Inferior parietal cortex (tissue), 1 donor: ENCODE measurements around the gene TOP1.

Experiments used
- DNase-seq: peaks from one replicate; pipeline ENCODE4 v3.0.0-alpha.2; 2016; ENCODE audit errors: extremely low spot score

The TOP1 gene

GRCh38 chr20:41028359-41029149 is at the start of gene TOP1:
TOP1 (plus strand) TSS chr20:41028822; CDS start chr20:41029068, 246 bp downstream.
- DNase-seq = peak; percentile 99

GRCh38 chr20:40979247-40979646 is 49.4 kb upstream of the TOP1 start:
- no peak for DNase-seq

DNA sequence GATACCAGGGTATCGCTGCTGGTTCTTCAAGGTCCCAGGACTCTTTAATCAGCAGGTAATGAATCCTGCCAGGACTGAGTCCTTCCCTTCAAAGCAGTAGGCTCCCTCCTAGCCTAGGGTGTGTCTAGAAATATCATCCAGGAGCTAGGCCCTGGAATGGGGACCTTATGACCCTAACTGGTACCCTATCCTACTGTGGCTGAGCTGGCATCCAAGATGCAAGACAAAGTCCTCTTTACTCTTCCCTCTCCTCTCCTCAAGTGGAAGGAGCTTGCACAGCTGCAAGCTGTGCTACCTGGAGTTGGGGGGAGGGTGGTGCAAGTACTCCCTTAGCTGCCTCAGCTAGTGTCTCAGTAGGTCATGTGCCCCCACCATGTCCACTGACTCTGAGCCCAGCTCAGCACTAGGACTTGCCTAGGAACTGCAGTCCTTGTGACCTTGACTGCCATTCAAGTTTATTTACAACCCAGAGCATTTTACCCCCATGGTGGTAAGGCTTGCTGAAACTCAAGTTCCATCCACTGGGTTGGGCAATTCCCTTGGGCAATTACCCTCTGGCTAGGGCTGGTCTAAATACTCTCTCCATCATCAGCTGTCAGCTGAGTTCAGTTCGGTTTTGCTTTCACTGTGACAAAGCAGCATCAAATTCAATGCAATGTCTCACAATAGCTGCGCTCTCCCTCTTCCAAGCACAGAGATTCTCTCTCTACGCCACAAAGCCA is 48.4 kb upstream of the TOP1 start:
- no peak for DNase-seq

DNA sequence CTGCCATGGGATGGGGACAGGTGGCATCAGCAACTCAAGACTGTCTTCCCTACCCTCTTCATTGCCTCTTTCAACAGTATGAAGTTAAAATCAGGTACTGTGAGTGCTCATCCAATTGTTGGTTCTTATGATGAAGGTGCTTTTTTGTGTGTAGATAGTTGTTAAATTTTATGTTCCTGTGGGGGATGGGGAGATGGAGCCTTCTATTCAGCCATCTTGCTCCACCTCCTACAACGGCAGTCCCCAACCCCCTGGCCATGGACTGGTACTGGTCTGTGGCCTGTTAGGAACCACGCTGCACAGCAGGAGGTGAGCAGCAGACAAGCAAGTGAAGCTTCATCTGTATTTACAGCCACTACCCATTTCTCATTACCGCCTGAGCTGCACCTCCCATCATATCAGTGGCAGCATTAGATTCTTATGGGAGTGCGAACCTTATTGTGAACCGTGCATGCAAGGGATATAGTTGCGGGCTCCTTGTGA is 47.8 kb upstream of the TOP1 start:
- no peak for DNase-seq

- DNase-seq = no peak
These were observed 46.0 kb upstream of the TOP1 start for GRCh38 chr20:40982415-40983145.

DNA sequence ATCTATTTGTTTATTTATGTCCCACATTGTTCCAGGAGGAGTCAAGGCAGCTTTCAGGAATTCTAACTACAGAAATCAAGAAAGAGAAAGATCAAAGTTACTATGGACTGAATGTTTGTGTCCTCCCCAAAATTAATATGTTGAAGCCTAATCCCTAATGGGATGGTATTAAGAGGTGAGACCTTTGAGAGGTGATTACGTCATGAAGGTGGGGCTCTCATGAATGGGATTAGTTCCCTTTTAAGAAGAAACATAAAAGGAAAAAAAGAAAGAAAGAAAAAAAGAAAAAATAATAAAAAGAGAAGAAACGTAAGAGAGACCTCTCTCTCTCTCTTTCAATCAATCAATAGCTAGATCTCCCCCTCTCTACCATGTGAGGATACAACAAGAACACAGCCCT is 44.7 kb upstream of the TOP1 start:
- no peak for DNase-seq

DNA sequence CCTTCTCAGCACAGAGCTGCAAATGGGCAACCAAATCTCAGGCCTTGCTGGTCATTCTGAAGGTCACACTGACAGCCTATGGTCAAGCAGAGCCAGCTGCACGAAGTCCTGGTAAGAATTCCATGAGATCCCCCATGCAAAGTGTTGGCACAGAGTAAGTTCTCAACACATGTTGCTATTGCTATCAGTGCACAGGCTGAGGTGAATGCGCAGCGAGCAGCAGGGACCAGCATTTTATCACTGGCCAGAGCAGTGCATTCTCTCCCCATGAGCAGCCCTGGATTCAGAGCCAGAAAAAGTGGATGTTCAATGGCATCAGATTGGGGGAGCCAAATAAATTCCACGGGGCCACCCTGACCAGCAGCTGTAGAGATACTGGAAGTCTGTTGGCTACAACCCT is 44.1 kb upstream of the TOP1 start:
- DNase-seq = no peak

- DNase-seq = no peak
These were observed 41.8 kb upstream of the TOP1 start for GRCh38 chr20:40986774-40987173.

GRCh38 chr20:40990542-40991120 is 38.0 kb upstream of the TOP1 start:
- DNase-seq = peak; percentile 85

GRCh38 chr20:40991181-40991889 is 37.3 kb upstream of the TOP1 start:
- DNase-seq = peak; percentile 33

DNA sequence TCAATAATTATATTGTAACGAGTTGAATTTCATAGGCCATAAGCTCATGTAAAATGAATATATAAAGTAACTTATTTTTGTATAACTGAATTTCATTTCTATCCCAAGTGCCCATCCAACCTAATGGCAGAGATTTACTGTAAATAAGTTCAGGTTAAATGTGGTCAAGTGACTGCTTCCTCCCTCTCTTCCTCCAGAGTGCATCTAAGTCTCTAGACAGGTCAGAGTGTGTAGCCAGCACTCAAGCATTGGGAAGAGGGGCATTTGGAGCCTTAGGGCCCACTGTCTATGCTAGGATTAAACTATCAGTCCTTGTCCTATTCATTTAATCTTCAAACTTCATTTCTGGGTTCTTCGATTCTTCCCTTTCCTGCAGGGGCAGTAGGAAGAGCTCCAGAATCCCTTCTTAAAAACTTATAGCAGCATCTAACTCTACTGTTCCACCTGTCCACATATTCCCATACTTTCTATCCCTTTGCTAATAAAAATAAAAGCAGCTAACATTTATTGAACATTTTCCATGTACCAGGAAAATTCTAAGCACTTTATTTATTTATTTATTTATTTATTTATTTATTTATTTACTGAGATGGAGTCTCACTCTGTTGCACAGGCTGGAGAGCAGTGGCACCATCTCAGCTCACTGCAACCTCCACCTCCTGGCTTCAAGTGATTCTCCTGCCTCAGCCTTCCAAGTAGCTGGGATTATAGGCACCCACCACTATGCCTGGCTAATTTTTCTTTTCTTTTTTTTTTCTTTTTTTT is 36.1 kb upstream of the TOP1 start:
- no peak for DNase-seq

GRCh38 chr20:40993794-40994540 is 34.7 kb upstream of the TOP1 start:
- no peak for DNase-seq

DNA sequence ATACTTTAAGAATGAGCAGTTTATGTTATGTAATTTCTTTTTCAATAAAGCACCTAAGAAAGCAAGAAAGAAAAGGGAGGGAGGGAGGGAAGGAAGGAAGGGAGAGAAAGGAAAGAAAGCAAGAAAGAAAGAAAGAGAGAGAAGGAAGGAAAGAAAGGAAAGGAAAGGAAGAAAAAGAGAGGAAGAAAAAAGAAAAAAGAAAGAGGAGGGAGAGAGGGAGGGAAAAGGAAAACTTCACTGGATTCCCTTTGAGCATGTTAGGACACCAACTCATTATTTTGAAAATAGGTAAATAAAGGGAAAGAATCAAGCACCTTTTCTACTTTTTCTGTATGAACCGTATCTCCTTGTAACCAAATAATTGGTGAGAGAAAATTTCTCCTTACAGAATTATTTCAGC is 32.3 kb upstream of the TOP1 start:
- no peak for DNase-seq

DNA sequence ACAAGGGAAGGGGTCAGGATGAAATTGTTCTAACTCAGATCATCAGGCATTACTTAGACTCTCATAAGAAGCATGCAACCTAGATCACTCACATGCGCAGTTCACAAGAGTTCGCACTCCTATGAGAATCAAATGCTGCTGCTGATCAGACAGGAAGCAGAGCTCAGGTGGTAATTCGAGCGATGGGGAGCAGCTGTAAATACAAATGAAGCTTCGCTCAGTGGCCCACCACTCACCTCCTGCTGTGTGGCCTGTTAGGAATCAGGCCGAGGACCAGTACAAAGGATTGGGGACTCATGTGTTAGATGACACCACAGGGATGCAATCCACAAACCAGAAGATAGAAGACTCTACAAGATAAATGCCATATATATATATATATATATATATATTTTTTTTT is 31.5 kb upstream of the TOP1 start:
- no peak for DNase-seq

DNA sequence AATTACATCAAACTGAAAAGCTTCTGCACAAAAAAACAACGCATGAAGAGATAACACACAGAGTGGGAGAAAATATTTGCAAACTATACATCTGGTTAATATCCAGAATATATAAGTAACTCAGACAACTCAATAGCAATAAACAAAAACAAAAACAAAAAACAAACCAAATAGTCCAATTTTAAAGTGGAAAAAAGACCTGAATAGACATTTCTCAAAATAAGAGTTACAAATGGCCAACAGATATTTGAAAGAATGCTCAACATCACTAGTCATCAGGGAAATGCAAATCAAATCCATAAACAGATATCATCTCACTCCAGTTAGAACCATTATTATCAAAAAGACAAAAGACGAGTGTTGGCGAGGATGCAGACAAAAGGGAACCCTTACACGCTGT is 28.8 kb upstream of the TOP1 start:
- no peak for DNase-seq

DNA sequence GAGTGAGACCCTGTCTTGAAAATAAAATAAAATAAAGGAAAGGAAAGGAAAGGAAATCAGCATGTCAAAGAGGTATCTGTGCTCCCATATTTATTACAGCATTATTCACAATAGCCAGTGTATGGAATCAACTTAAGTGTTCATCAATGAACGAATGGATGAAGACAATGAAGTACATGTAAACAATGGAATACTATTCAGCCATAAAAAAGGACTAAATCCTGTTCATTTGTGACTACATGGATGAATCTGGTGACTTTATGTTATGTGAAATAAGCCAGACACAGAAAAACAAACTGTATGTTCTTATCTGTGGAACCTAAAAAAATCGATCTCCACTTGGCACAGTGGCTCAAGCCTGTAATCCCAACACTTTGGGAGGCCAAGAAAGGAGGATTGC is 28.0 kb upstream of the TOP1 start:
- no peak for DNase-seq

GRCh38 chr20:41001497-41001896 is 27.1 kb upstream of the TOP1 start:
- DNase-seq = no peak

GRCh38 chr20:41002842-41003142 is 25.8 kb upstream of the TOP1 start:
- DNase-seq = no peak

DNA sequence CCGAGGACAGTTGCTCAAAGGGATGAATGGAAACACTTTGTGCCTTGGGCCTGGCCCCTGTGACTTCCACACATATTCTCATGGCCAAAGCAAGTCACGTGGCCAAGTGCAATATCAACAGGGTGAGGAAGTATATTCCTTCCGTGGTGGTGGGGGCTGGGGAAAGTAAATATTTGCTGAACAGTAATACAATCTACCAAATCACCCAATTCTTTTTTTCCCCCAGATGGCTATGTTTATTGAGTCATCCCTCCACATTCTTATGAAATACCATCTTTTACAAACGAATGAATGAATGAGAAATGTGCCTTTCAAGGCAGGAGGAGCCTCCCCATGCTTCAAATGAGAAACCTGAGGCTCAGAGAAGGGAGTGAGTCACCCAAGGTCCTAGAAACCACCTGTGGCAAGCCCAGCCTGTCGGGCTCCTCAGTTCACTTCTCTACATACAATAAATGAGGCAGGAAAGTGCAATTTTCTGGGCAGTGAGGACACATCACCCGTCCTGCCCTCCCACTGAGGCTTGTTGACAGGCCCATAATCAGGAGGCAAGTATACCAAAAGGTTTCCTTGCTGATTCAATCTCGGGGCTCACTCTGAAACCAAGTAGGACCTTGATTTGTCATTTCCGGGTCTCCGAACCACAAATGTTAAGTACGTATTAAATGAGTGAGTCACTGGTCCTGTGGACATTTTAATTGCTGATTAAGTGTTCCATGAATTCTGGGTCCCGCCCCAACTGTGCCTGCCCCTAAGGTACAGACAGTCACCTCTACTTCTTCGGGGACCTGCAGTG is 25.3 kb upstream of the TOP1 start:
- no peak for DNase-seq
